Transverse colon (tissue), 4 donors: Measurements from ENCODE around the gene PLEKHM2. TPM values are rescaled to one million over a fixed set of nuclear protein-coding genes. Genes with fewer than 3 reads are reported as not detected.

Experiments used
- DNase-seq: peaks from one replicate; pipeline ENCODE4 v3.0.0-alpha.2; 2019
- H3K27ac ChIP-seq, 4 donors: fragments of 200-600 bp; sonication (generic); 2 replicates each; pipeline ENCODE4 v1.5.1; 2016 to 2018; ENCODE audit warnings: inconsistent platforms in 4 of 4
- H3K27me3 ChIP-seq: fragments of 200-600 bp; sonication (generic); 2 replicates; pipeline ENCODE4 v1.5.1; 2017; ENCODE audit warnings: inconsistent platforms
- H3K36me3 ChIP-seq, 4 donors: fragments of 200-600 bp; sonication (generic); 2 replicates each; pipeline ENCODE4 v1.5.1; 2017 to 2019; ENCODE audit warnings: inconsistent platforms in 4 of 4
- H3K4me1 ChIP-seq, 4 donors: fragments of 200-600 bp; sonication (generic); 2 replicates each; pipeline ENCODE4 v1.5.1; 2017 to 2020; ENCODE audit warnings: inconsistent platforms in 4 of 4
- H3K4me3 ChIP-seq, 4 donors: fragments of 200-600 bp; sonication (generic); 1 replicate in 1 of 4; 2 replicates in 3 of 4; pipeline versions ENCODE4 v1.5.1 to v1.6.1; 2017 to 2019; ENCODE audit warnings: inconsistent platforms in 4 of 4
- H3K9me3 ChIP-seq, 2 donors: fragments of 200-600 bp; sonication (generic); 2 replicates each; pipeline ENCODE4 v1.5.1; 2017 to 2019; ENCODE audit warnings: inconsistent platforms in 2 of 2
- EP300 ChIP-seq: sonication (generic); formaldehyde crosslinking; IDR thresholded peaks from one replicate; pipeline ENCODE4 v1.6.1; 2017; ENCODE audit warnings: antibody characterized with exemption, low read depth
- POLR2A ChIP-seq: fragments of 450-650 bp; IDR thresholded peaks from one replicate; pipeline ENCODE4 v1.6.1; 2016; ENCODE audit warnings: antibody characterized with exemption, mild to moderate bottlenecking, moderate library complexity
- POLR2AphosphoS5 ChIP-seq, 3 donors: sonication (generic); formaldehyde crosslinking; IDR thresholded peaks; one replicate each; pipeline ENCODE4 v1.6.1; 2016; ENCODE audit warnings: antibody characterized with exemption in 3 of 3
- WGBS, 2 donors: methylation state at CpG; one replicate each; pipeline ENCODE4 v1.1.5; 2018; ENCODE audit warnings: low coverage in 1 of 2; 5-methylcytosine and 5-hydroxymethylcytosine counted together
- in situ Hi-C, 4 donors: fragments of 200-750 bp; cut with MboI; loops; one replicate each; pipeline versions ENCODE4 v1.15.0 to v1.15.1; 2017; ENCODE audit warnings: low sequenced_read_pairs in 3 of 4, low pct_ligation_motif_present in 1 of 4, low pct_unique_long_range_greater_than_20kb in 1 of 4
- intact Hi-C: fragments of 100-400 bp; cut with DNase I; formaldehyde crosslinking; loops from one replicate; pipeline ENCODE4 v1.15.1; 2023; ENCODE audit warnings: low total_unique reads
- total RNA-seq, 4 donors: library from RNA; depleted of rRNA; stranded (reverse); fragments of >200 nt; gene quantifications; one replicate each; pipeline ENCODE4 v1.1.0, GENCODE V29; 2016
- TF ChIP-seq, protein P1 (sequence below), 5 experiments: fragments of 200-600 bp in 3 of 5; fragments of 450-650 bp in 2 of 5; sonication (generic) in 3 of 5; IDR thresholded peaks; 1 replicate in 2 of 5; 2 replicates in 3 of 5; pipeline ENCODE4 v1.5.1; 2016 to 2017; ENCODE audit warnings: antibody characterized with exemption in 5 of 5, inconsistent platforms in 3 of 5, mild to moderate bottlenecking in 2 of 5, moderate library complexity in 1 of 5

PLEKHM2 gene
- total RNA-seq, 4 donors from 2014 or later, result 27.7 to 40.3 (median 33.0) TPM

DNA sequence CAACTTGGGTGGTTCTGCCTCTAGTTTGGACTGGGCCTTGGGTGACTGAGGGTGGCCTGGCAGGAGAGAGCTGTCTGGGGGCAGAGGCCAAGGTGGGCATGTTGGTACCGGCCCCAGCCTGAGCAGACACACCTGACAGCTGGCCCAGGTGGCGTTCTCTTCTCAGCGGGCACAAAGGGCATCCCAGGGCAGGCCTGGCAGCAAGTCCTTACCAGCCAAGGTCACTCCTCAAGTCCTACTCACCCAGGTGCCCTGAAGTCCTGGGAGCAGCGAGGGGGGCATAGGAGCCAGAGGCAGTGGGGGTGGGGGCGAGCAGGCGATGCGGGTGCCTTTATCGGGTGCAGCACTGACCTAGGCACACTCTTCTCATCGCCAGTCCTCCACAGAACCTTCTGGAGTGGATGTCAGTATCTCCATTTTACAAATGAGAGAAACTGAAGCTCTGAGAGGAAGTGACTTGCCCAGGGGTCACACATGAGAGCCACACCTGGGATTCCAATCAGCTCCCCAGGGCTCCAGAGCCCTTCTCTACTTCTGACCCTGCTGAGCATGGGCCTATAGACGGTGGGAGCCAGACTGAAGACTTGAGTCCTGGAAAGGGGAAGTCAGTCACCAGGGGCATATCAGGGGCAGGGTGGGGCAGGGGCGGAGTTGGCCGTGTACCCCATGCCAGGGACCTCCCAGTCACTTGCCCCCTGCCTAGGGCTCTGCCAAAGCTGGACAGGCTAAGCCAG, 51.4 kb downstream of the PLEKHM2 start:
- peaks cover 0 to 27% (median 10%) of the 10 kb centered on the region in 4 donors for H3K36me3 ChIP-seq

DNA sequence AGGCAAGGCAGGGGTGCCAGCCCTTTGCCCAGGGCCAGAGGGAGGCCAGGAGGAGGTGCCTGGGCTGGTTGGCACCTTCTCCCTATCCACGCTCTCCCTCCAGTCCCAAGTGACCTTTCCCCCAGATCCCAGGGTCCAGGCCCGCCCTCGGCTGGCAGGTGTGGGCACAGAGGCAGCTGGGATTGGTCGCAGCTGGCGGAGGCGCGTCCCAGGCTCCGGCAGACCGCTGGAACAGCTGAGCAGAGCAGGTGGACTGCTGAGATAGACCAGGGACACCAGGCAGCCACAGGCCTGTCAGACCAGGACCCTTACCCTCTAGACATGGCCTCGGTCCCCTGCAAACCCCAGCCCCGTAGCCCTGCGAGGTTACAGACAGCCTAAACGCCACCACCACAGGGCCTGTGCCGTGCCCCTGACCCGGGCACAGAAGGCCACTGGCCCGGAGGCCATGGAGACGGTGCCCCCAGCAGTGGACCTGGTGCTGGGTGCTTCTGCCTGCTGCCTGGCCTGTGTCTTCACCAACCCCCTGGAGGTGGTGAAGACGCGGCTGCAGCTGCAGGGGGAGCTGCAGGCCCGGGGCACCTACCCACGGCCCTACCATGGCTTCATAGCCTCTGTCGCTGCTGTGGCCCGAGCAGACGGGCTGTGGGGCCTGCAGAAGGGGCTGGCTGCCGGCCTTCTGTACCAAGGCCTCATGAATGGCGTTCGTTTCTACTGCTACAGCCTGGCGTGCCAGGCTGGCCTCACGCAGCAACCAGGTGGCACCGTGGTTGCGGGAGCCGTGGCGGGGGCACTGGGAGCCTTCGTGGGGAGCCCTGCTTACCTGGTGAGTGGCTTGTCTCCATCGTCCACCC, 52.1 kb downstream of the PLEKHM2 start, which contains the start of gene SLC25A34:
Gene SLC25A34 (plus strand): TSS at position 221 of the 854 bp plus-strand sequence. CDS start 228 bp downstream, at position 449.
- H3K27me3 ChIP-seq, result no peaks in the 10 kb centered on the region
- peaks cover 11 to 48% (median 41%) of the 10 kb centered on the region in 4 donors for H3K4me1 ChIP-seq
- peak within 1 kb of the TSS in 3 of 4 donors; percentile 15 to 40 (median 19) for H3K4me3 ChIP-seq
- peak within 1 kb of the TSS; percentile 86 to 96 (median 92) for H3K27ac ChIP-seq
- WGBS, 2 donors, result 46% methylated on average over 32 of the region's 35 CpGs; no CpG with 5 or more reads in 1 of the 2 donors
- H3K9me3 ChIP-seq, result no peaks in the 10 kb centered on the region
- in situ Hi-C loops (no loop called here), intact Hi-C loops (no loop called here)
- TF ChIP-seq, protein P1, sequence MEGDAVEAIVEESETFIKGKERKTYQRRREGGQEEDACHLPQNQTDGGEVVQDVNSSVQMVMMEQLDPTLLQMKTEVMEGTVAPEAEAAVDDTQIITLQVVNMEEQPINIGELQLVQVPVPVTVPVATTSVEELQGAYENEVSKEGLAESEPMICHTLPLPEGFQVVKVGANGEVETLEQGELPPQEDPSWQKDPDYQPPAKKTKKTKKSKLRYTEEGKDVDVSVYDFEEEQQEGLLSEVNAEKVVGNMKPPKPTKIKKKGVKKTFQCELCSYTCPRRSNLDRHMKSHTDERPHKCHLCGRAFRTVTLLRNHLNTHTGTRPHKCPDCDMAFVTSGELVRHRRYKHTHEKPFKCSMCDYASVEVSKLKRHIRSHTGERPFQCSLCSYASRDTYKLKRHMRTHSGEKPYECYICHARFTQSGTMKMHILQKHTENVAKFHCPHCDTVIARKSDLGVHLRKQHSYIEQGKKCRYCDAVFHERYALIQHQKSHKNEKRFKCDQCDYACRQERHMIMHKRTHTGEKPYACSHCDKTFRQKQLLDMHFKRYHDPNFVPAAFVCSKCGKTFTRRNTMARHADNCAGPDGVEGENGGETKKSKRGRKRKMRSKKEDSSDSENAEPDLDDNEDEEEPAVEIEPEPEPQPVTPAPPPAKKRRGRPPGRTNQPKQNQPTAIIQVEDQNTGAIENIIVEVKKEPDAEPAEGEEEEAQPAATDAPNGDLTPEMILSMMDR (IDR thresholded peaks at IDR 0.05), result peak in 1 of 5 experiments; percentile 23
- TF ChIP-seq POLR2A, result peak; percentile 91
- TF ChIP-seq EP300, result peak; percentile 53
- peak; percentile 91 to 97 (median 97) for TF ChIP-seq POLR2AphosphoS5 (IDR thresholded peaks at IDR 0.05)
- peaks cover 0 to 19% (median 6%) of the 10 kb centered on the region in 4 donors for H3K36me3 ChIP-seq
- DNase-seq, result peak; percentile 93

More for the DNA sequence above, 51.4 kb downstream of the PLEKHM2 start:
- H3K4me1 ChIP-seq, result peaks cover 11 to 40% (median 35%) of the 10 kb centered on the region in 4 donors
- in situ Hi-C loops (no loop called here), intact Hi-C loops (no loop called here)
- H3K27ac ChIP-seq, result peak overlapping the region; percentile 86 to 96 (median 92)
- 45% methylated on average over 9 of the region's 12 CpGs; no CpG with 5 or more reads in 1 of the 2 donors for WGBS, 2 donors
- no peak overlapping the region for H3K4me3 ChIP-seq
- H3K27me3 ChIP-seq, result no peaks in the 10 kb centered on the region
- no peaks in the 10 kb centered on the region for H3K9me3 ChIP-seq
- TF ChIP-seq POLR2A (no peak), POLR2AphosphoS5 (IDR thresholded peaks at IDR 0.05) (no peak), EP300 (no peak)
- TF ChIP-seq, protein P1 (IDR thresholded peaks at IDR 0.05), result no peak
- DNase-seq, result peak; percentile 36

DNA sequence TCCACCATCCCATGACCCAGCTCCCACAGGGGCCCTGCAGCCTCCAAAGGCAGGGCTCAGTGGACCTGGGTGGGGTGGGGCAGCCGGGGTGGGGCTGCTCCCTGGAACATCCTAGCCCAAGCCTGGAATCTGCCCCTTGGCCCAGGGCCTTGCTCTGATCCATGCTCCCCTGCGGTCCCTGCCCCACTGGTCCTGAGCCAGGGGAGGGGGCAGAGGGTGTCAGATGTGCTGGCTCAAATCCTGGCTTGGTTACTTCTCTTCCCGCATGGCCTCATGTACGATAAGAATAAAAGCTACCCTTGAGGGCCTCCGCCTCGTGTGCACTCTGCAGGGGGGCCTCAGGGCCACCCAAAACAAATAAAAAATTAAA, 52.8 kb downstream of the PLEKHM2 start:
- in situ Hi-C loops, result no loop called here
- peaks cover 16 to 52% (median 46%) of the 10 kb centered on the region in 4 donors for H3K4me1 ChIP-seq
- H3K4me3 ChIP-seq, result peak overlapping the region in 3 of 4 donors; percentile 15 to 40 (median 19)
- peaks cover 0 to 13% (median 6%) of the 10 kb centered on the region in 4 donors for H3K36me3 ChIP-seq
- TF ChIP-seq POLR2AphosphoS5 (IDR thresholded peaks at IDR 0.05) (peak in 2 of 3 donors; percentile 20 to 70), POLR2A (no peak)
- TF ChIP-seq, protein P1 (IDR thresholded peaks at IDR 0.05), result no peak
- H3K9me3 ChIP-seq, result no peaks in the 10 kb centered on the region
- H3K27me3 ChIP-seq, result no peaks in the 10 kb centered on the region
- peak overlapping the region; percentile 86 to 96 (median 92) for H3K27ac ChIP-seq
- WGBS, 2 donors, result 45% methylated on average over 6 of the region's 6 CpGs; no CpG with 5 or more reads in 1 of the 2 donors
- DNase-seq, result peak; percentile 85
- intact Hi-C loops, result no loop called here
